ENCODE data around the gene CMYA5.
"Not testable (repeated sequence)": the region's sequence is repeated elsewhere in the genome, so short reads cannot be mapped to it uniquely, and the experiment has no call there.

The CMYA5 gene

DNA sequence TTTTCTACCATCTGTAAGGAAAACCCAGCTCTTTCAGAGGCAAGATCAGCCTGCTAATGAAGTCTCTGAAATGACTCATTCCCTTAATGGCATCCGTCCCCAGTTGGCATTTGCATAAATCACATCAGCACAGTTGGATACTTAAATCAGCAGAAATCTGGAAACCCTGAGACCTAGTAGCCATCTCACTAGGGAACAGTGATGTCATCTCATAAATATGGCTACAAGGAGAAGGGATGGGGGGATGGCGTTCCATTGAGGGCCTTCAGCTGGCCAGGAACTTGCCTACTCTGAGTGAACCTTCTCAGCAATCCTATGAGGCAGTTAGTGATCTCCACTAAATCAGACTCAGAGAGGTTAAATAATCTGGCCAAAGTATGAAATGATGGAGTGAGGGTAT lies 81.8 kb downstream of the CMYA5 start:
- TF ChIP-seq, protein P1, sequence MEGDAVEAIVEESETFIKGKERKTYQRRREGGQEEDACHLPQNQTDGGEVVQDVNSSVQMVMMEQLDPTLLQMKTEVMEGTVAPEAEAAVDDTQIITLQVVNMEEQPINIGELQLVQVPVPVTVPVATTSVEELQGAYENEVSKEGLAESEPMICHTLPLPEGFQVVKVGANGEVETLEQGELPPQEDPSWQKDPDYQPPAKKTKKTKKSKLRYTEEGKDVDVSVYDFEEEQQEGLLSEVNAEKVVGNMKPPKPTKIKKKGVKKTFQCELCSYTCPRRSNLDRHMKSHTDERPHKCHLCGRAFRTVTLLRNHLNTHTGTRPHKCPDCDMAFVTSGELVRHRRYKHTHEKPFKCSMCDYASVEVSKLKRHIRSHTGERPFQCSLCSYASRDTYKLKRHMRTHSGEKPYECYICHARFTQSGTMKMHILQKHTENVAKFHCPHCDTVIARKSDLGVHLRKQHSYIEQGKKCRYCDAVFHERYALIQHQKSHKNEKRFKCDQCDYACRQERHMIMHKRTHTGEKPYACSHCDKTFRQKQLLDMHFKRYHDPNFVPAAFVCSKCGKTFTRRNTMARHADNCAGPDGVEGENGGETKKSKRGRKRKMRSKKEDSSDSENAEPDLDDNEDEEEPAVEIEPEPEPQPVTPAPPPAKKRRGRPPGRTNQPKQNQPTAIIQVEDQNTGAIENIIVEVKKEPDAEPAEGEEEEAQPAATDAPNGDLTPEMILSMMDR (IDR thresholded peaks at IDR 0.05; ENCODE audit: control extremely low read depth, extremely low read depth, low read depth, missing control alignments) = no peak
- DNase-seq (ENCODE audit: extremely low spot score) = no peak

DNA sequence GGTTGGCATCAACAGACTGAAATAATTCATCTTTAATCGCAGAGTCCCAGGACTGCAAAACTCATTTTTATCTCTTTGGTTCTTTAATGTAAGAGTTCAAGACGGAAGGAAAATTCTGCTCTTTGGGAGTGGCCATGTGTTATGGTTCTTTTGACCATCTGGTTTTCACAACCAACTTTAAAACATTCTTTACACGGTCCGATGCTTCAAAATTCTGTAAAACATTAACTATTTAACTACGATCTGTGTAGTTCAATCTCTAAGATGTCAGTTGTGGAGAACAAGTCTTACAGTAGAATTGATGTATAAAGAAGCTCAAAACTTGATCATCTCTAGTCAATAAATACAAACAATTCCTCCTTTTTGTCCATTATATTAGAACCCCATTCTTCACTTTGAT lies 83.0 kb downstream of the CMYA5 start:
- TF ChIP-seq, protein P1 (IDR thresholded peaks at IDR 0.05; ENCODE audit: control extremely low read depth, extremely low read depth, low read depth, missing control alignments) = no peak
- CTCF ChIA-PET = interaction anchor here (0.7 to 2.0 kb wide), 6 partner anchors 11 to 214 kb away, joined by 3 to 6 read pairs (median 3); no protein-coding TSS in a partner anchor

More for the DNA sequence above, 81.8 kb downstream of the CMYA5 start:
- ChIA-PET CTCF (interaction anchor here (1.0 to 1.7 kb wide), 2 partner anchors 19 to 102 kb away, joined by 3 to 4 read pairs; no protein-coding TSS in a partner anchor), POLR2A (no interaction called here)

DNA sequence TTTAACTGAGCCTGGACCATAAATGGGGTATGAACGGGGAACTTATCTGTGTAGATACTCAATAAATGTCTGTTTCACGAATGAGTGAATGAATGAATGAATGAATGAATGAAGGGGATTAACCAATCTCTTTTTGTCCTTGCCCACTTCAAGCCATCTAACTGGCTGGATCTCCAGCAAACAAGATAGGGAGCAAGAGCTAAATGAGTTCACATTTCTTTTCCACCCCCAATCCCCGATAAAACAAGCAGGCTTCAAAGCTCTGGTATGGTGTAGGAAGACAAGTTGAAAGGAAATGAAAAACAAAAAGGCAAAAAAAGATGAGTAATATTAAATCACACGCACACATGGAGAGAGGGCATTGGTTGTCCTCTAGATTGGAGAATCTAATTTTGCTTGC lies 84.0 kb downstream of the CMYA5 start:
- POLR2A ChIA-PET = no interaction called here
- CTCF ChIA-PET = interaction anchor here (0.7 to 2.1 kb wide), 9 partner anchors 11 to 748 kb away, joined by 3 to 6 read pairs (median 3); no protein-coding TSS in a partner anchor
- TF ChIP-seq, protein P1 (IDR thresholded peaks at IDR 0.05; ENCODE audit: control extremely low read depth, extremely low read depth, low read depth, missing control alignments) = no peak
- no peak for DNase-seq (ENCODE audit: extremely low spot score)

More for the DNA sequence above, 83.0 kb downstream of the CMYA5 start:
- DNase-seq (ENCODE audit: extremely low spot score) = no peak
- POLR2A ChIA-PET = no interaction called here

DNA sequence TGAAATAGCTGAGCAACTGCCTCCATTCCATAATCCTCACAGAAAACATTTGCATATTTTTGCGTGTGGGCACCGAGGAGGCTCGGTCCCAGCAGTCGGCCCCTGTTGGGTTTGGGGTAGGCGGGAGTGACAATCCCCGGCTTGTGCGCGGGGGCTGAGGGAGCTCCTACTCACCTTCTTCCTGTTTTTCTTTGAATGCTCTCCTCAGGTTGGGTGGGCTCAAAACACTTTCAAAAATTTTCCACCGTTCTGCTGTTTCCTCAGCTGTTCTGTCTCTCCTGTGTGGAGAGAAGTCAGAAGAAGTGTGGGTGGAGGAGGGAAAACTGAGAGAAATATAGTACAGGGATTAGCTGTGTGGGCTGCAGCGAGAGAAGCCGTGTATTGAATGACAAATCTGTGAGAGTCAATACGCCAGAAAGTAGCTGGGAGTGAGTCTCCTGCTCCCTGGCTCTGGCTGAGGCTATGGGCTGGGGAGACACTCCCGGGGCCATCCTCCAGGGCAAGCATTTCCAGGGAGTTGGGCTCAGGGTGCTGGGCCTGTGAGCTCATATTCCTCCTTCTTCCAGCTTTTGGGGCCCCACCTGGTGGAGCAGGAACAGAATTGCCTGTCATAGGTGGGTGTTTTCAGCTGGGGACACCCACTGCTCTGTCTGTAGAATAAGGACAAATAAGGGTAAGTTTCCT lies 84.7 kb downstream of the CMYA5 start:
- DNase-seq (ENCODE audit: extremely low spot score) = peak; percentile 41
- ChIA-PET CTCF (interaction anchor here (0.8 to 2.1 kb wide), 19 partner anchors 11 to 754 kb away, joined by 3 to 6 read pairs (median 3); no protein-coding TSS in a partner anchor), POLR2A (no interaction called here)
- TF ChIP-seq, protein P1 (IDR thresholded peaks at IDR 0.05; ENCODE audit: control extremely low read depth, extremely low read depth, low read depth, missing control alignments) = peak; percentile 48

DNA sequence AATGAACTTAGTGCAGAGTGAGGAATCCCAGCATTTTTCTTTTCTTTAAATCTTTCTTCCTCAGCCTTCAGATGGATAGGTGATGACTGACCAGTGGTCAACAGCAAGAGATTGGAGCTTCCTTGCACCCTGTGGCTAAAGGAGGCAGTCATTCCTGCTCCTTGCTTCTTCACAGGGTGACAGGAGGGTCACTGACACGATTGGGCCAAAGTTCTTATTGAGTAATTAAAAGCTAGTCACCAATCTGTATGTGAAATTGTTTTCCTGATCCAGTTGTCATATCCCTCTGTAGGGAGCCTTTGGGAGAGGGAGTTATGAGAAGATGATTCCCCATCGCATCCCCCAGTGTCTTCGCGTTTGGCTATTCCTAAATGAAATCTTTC lies 85.2 kb downstream of the CMYA5 start:
- no peak for DNase-seq (ENCODE audit: extremely low spot score)
- CTCF ChIA-PET = interaction anchor here (0.8 to 2.1 kb wide), 16 partner anchors 12 to 754 kb away, joined by 3 to 6 read pairs (median 3); no protein-coding TSS in a partner anchor
- POLR2A ChIA-PET = no interaction called here
- TF ChIP-seq, protein P1 (IDR thresholded peaks at IDR 0.05; ENCODE audit: control extremely low read depth, extremely low read depth, low read depth, missing control alignments) = no peak

DNA sequence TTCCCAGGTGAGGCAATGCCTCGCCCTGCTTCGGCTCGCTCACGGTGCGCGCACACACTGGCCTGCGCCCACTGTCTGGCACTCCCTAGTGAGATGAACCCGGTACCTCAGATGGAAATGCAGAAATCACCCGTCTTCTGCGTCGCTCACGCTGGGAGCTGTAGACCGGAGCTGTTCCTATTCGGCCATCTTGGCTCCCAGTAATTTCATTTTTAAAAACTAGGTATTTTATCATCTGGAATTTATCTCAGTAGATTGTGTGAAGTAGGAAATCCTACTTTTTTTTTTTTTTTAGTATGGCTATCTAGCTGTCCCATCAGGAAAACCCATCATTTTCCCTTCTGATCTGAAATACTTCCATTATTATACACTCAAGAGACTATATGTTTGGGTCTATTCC lies 95.1 kb downstream of the CMYA5 start:
- POLR2A ChIA-PET; CTCF ChIA-PET; DNase-seq (ENCODE audit: extremely low spot score): not testable (repeated sequence)

GRCh38 chr5:79785983-79786382 lies 96.3 kb downstream of the CMYA5 start:
- ChIA-PET CTCF (interaction anchor here (0.7 to 1.6 kb wide), 2 partner anchors 12 to 18 kb away, joined by 3 to 6 read pairs; no protein-coding TSS in a partner anchor), POLR2A (no interaction called here)
- TF ChIP-seq, protein P1 (IDR thresholded peaks at IDR 0.05; ENCODE audit: control extremely low read depth, extremely low read depth, low read depth, missing control alignments) = no peak
- no peak for DNase-seq (ENCODE audit: extremely low spot score)

Data from GM10248 (cell line).